ENCODE measurements around the gene UTP25. TPM values are rescaled to one million over a fixed set of nuclear protein-coding genes. Genes with fewer than 3 reads are reported as not detected.
"Not testable (repeated sequence)": the region's sequence is repeated elsewhere in the genome, so short reads cannot be mapped to it uniquely, and the experiment has no call there.

UTP25 gene
- total and polyA plus RNA-seq, 12 donors, result 2.2 to 11.6 (median 7.8) TPM

DNA sequence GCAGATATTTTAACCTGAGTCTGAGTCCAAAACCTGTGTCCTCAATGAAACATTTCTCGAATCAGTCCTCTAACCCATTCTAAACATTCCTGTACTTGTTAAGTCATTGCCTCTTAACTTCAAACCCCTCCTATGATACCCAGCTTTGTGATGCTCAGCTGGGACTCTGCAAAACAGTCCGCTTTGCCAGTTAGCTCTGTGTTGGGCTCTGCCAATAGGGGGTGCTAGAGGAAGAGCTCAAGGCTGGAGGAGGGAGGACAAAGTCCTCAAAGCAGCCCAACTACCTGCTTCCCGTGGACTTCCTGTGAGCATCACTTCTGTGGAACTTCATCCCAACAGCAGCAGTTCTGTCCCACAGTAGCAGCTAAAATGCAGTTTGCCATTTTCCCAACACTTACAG, 72.2 kb downstream of the UTP25 start:
- Histone ChIP-seq H3K9me3 (replicated peaks in 1 of 3) (no peaks in the 10 kb centered on the region), H3K36me3 (replicated peaks in 1 of 2) (no peaks in the 10 kb centered on the region), H3K27ac (no peak overlapping the region), H3K4me3 (no peak overlapping the region), H3K27me3 (no peaks in the 10 kb centered on the region), H3K4me1 (replicated peaks in 1 of 2) (no peaks in the 10 kb centered on the region)
- TF ChIP-seq, protein P1, sequence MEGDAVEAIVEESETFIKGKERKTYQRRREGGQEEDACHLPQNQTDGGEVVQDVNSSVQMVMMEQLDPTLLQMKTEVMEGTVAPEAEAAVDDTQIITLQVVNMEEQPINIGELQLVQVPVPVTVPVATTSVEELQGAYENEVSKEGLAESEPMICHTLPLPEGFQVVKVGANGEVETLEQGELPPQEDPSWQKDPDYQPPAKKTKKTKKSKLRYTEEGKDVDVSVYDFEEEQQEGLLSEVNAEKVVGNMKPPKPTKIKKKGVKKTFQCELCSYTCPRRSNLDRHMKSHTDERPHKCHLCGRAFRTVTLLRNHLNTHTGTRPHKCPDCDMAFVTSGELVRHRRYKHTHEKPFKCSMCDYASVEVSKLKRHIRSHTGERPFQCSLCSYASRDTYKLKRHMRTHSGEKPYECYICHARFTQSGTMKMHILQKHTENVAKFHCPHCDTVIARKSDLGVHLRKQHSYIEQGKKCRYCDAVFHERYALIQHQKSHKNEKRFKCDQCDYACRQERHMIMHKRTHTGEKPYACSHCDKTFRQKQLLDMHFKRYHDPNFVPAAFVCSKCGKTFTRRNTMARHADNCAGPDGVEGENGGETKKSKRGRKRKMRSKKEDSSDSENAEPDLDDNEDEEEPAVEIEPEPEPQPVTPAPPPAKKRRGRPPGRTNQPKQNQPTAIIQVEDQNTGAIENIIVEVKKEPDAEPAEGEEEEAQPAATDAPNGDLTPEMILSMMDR (IDR thresholded peaks at IDR 0.05), result peak in 3 of 6 experiments; percentile 20 to 26 (median 20)
- no peak for TF ChIP-seq POLR2A (IDR thresholded peaks at IDR 0.05)
- intact Hi-C loops (cut with DNase I), result no loop called here
- WGBS, 4 donors, result 40 to 67% (median 52%) methylated on average over 3 of the region's 3 CpGs
- peak in 1 of 7 donors; percentile 30 for DNase-seq

DNA sequence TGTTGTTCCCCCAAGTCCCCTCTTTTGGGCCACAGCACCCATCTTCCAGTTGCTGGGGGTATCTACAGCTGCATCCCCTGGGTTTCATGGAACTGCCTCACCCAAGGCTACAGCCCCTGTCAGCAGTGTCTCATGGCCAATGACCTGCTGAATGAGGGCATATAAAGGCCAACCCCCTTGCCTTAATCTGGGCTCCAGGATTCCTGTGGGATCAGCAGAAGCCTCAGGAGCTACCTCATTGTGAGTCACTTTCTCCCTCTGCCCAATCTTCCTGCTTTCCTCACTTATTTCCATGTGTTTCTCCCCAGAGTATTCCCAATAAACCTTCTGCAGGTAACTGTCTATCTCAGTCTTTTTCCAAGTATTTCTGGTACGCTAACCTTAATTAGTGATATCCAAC, 73.0 kb downstream of the UTP25 start:
- H3K4me1 ChIP-seq (replicated peaks in 1 of 2), result no peaks in the 10 kb centered on the region
- no peaks in the 10 kb centered on the region for H3K9me3 ChIP-seq (replicated peaks in 1 of 3)
- no peaks in the 10 kb centered on the region for H3K27me3 ChIP-seq
- WGBS, 4 donors, result 90 to 97% (median 92%) methylated on average over 1 of the region's 1 CpG
- TF ChIP-seq POLR2A (IDR thresholded peaks at IDR 0.05), result no peak
- TF ChIP-seq, protein P1 (IDR thresholded peaks at IDR 0.05), result no peak
- intact Hi-C loops (cut with DNase I), result no loop called here
- DNase-seq, result no peak
- no peaks in the 10 kb centered on the region for H3K36me3 ChIP-seq (replicated peaks in 1 of 2)
- H3K4me3 ChIP-seq, result no peak overlapping the region
- H3K27ac ChIP-seq, result no peak overlapping the region

DNA sequence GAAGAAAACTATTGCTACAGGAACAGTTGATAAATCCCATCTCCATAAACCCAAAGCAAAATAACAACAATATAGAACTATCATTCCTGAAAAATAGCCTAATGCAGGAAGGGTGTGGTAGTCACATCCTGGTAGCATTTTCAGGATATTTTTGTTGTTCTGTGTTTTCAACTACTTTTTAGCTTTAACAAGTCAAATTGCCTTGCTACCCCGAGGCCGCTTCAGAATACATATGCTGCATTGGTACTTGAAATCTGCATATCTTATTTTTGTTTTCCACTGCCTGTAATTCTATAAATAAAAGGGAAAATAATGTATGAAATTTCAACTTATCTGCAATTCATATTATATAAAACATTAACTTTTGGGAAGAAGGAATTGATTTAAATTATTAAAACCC, 73.4 kb downstream of the UTP25 start:
- H3K9me3 ChIP-seq (replicated peaks in 1 of 3), result no peaks in the 10 kb centered on the region
- H3K4me1 ChIP-seq (replicated peaks in 1 of 2), result no peaks in the 10 kb centered on the region
- H3K27ac ChIP-seq, result no peak overlapping the region
- no peak overlapping the region for H3K4me3 ChIP-seq
- H3K27me3 ChIP-seq, result no peaks in the 10 kb centered on the region
- intact Hi-C loops (cut with DNase I), result no loop called here
- TF ChIP-seq POLR2A (IDR thresholded peaks at IDR 0.05), result no peak
- TF ChIP-seq, protein P1 (IDR thresholded peaks at IDR 0.05), result no peak
- H3K36me3 ChIP-seq (replicated peaks in 1 of 2), result no peaks in the 10 kb centered on the region
- 88 to 91% (median 90%) methylated on average over 2 of the region's 2 CpGs for WGBS, 4 donors
- DNase-seq, result no peak

DNA sequence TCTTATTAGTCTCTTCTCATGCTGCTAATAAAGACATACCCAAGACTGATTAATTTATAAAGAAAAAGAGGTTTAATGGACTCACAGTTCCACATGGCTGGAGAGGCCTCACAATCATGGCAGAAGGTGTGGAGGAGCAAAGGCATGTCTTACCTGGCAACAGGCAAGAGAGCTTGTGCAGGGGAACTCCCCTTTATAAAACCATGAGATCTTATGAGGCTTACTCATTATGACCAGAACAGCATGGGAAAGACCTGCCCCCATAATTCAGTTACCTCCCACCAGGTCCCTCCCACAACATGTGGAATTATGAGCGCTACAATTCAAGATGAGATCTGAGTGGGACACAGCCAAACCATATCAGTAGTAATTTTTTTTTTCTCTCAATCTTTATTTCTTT, 77.0 kb downstream of the UTP25 start:
- H3K9me3 ChIP-seq (replicated peaks in 1 of 3); H3K27ac ChIP-seq; DNase-seq; H3K4me3 ChIP-seq; H3K4me1 ChIP-seq (replicated peaks in 1 of 2); intact Hi-C loops (cut with DNase I); H3K36me3 ChIP-seq (replicated peaks in 1 of 2); H3K27me3 ChIP-seq: not testable (repeated sequence)
- WGBS, 4 donors, result 84 to 100% (median 93%) methylated on average over 1 of the region's 1 CpG; no CpG with 5 or more reads in 1 of the 4 donors

Other genes starting within 250 kb of the UTP25 start
- 1 to 10 TPM in 7 of 9 donors, under 1 TPM in 2; 0.57 to 8.4 (median 2.6) TPM for gene CAMK1G, start 244.3 kb upstream of the UTP25 start, total RNA-seq
- 1 to 10 TPM in 2 of 3 donors, under 1 TPM in 1; 0.84 to 2.5 (median 2.2) TPM for gene CAMK1G, start 244.3 kb upstream of the UTP25 start, polyA plus RNA-seq
- 100 to 1,000 TPM in 1 of 9 donors, 10 to 100 TPM in 8; 11.8 to 117 (median 41.3) TPM for gene LAMB3, start 175.5 kb upstream of the UTP25 start, total RNA-seq
- 10 to 100 TPM in 1 of 3 donors, 1 to 10 TPM in 2; 8.2 to 16.1 (median 8.6) TPM for gene LAMB3, start 175.5 kb upstream of the UTP25 start, polyA plus RNA-seq
- gene G0S2, start 152.6 kb upstream of the UTP25 start, total RNA-seq, result 100 to 1,000 TPM in 8 of 9 donors, 10 to 100 TPM in 1; 65.3 to 901 (median 209) TPM
- gene G0S2, start 152.6 kb upstream of the UTP25 start, polyA plus RNA-seq, result 100 to 1,000 TPM in 2 of 3 donors, 10 to 100 TPM in 1; 48.5 to 504 (median 265) TPM
- 10 to 100 TPM in 5 of 9 donors, 1 to 10 TPM in 3, under 1 TPM in 1; 0.17 to 29.6 (median 11.7) TPM for gene HSD11B1, start 123.1 kb upstream of the UTP25 start, total RNA-seq
- 1 to 10 TPM; 4.1 to 8.2 (median 4.7) TPM for gene HSD11B1, start 123.1 kb upstream of the UTP25 start, polyA plus RNA-seq
- gene TRAF3IP3, start 71.9 kb upstream of the UTP25 start, total RNA-seq, result 1 to 10 TPM in 8 of 9 donors, under 1 TPM in 1; 0.88 to 9.8 (median 2.0) TPM
- gene TRAF3IP3, start 71.9 kb upstream of the UTP25 start, polyA plus RNA-seq, result 1 to 10 TPM; 1.0 to 3.8 (median 2.2) TPM
- 1 to 10 TPM; 1.1 to 5.4 (median 2.3) TPM for gene C1orf74, start 43.4 kb upstream of the UTP25 start, total RNA-seq
- 1 to 10 TPM in 2 of 3 donors, under 1 TPM in 1; 0.98 to 4.0 (median 1.0) TPM for gene C1orf74, start 43.4 kb upstream of the UTP25 start, polyA plus RNA-seq
- 10 to 100 TPM in 8 of 9 donors, 1 to 10 TPM in 1; 8.1 to 60.2 (median 35.9) TPM for gene IRF6, start 21.8 kb upstream of the UTP25 start, total RNA-seq
- 1 to 10 TPM; 5.4 to 9.8 (median 8.5) TPM for gene IRF6, start 21.8 kb upstream of the UTP25 start, polyA plus RNA-seq
- 1 to 10 TPM; 2.2 to 8.1 (median 3.9) TPM for gene SYT14, start 110.2 kb downstream of the UTP25 start, total RNA-seq
- gene SYT14, start 110.2 kb downstream of the UTP25 start, polyA plus RNA-seq, result 1 to 10 TPM in 2 of 3 donors, under 1 TPM in 1; 0.57 to 6.6 (median 1.5) TPM

Data from adrenal gland (tissue), 12 donors.